Stimulated activated CD8-positive, alpha-beta memory T cell treated with anti-CD3 and anti-CD28 coated beads, Interleukin-15, amount 100 ng/mL, for 1 hour (primary cell): ENCODE results near the gene TENM3.
"Not testable (repeated sequence)": the region's sequence is repeated elsewhere in the genome, so short reads cannot be mapped to it uniquely, and the experiment has no call there.

Source experiments
- DNase-seq: peaks from one replicate; pipeline ENCODE4 v3.0.0-alpha.2; 2020; ENCODE audit warnings: low read depth

The TENM3 gene

GRCh38 chr4:182814065-182814464 lies 570.9 kb downstream of the TENM3 start:
- not testable (repeated sequence) for DNase-seq

- no peak for DNase-seq
These were observed 575.9 kb downstream of the TENM3 start for GRCh38 chr4:182818926-182819730.

DNA sequence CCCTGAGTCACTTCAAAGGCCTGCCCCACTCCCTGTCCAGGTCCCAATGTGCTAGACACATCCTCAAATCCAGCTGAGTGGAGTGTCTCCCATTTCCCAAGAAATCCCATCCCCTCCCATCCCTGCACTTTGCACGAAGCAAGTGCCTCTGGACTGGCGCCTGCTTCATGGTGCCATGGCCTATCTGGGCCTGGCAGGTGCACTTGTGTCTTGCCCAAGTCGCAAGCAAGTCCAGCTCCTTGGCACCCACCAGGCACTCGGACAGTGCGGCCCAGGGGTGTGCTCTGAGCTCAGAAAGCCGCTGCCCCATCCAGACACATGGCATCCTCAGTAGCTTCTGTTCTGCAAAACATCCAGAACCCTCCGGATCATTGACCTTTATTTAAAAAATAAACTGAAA lies 576.5 kb downstream of the TENM3 start:
- DNase-seq, result no peak

DNA sequence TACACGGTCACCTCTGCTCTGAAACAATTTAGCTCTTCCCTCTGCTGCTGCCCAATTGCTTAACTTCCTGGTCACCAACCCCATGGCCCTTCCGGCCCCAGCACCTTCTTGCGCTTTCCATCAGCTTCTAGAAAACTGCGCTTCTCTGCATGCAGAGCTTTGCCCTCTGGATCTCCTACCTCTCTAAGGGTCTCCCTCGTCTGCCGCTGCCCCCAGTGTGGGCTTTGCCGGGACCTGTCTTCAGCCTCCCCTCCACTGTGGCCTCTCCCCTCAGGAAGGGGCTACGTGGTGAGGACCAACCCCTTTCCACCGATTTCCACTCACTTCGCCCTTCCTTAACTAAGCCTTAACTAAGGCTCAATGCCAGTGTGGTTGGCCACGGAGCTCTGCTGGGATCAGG lies 579.4 kb downstream of the TENM3 start:
- no peak for DNase-seq

DNA sequence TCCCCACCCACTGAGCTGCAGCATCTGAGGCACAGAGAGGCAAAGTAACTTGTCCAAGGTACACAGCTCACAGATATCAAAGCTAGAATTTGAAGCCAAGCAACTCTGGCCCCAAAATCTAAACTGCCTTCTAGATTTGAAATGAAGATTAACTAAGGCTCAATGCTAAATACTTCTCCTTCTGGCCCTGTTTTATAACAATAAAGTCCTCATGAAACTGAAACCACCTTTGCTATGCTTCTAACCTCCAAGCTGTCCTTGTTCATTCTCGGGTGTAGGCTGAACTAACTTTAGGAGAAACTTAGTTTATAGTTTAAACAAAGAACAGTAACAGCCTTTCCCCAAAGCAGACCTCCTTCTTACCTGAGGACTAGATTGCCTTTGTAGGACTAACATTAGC lies 580.4 kb downstream of the TENM3 start:
- no peak for DNase-seq

- no peak for DNase-seq
These were observed 581.8 kb downstream of the TENM3 start for GRCh38 chr4:182825003-182825402.

DNA sequence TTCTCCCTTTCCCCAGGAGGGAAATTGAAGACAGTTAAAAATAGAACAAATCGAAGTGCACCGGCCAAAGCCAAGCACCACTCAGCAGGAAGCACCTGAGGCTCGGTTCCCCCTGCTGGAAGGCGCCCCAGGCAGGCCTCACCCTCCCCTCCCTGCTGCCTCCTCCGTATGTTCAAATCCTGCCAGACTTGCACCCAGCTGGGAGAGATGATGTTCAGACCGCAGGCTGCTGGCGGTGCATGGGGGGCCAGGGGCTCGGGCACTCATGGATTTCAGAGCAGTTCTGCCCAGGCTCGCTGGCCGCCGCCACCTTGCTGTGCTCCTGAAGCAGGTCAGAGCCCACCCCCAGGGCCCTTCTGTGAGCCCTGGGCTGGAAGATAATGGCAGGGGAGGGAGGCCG lies 582.6 kb downstream of the TENM3 start:
- no peak for DNase-seq

GRCh38 chr4:182826391-182826790 lies 583.2 kb downstream of the TENM3 start:
- DNase-seq, result no peak

DNA sequence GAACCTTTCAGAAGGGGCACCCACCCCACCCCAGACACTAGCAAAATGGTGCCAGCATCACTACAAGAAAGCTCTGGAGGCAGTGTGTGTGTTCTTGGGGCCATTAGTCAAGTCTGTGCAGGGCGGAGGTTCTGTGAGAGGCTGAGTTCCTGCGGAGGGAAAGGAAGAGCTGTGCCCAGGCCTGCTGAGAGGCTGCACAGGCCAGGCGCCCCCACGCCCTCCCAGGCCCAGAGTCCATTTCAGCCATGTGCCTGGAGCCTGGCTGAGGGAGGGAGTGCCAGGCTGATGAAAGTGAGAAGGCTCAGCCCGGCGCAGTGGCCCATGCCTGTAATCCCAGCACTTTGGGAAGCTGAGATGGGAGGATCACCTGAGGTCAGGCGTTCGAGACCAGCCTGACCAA lies 584.0 kb downstream of the TENM3 start:
- no peak for DNase-seq

DNA sequence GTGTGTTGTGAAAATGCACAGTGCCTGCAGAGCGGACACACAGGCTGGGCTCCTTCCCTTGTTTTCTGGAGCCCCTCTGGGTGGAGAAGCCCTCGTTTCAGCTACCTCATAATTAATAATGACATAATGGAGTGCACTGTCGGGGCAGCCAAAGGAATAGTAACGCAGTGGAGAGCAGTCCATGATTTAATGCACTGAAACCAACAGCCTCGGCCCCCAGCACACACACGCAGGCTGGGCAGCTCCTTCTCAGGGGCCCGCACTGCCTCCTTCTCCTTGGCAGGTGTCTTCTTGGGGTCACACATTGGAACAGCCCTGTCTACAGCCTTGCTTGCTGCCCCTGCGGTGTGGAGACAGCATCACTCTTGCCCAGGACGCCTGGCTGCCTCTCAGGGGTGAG lies 584.8 kb downstream of the TENM3 start:
- no peak for DNase-seq

DNA sequence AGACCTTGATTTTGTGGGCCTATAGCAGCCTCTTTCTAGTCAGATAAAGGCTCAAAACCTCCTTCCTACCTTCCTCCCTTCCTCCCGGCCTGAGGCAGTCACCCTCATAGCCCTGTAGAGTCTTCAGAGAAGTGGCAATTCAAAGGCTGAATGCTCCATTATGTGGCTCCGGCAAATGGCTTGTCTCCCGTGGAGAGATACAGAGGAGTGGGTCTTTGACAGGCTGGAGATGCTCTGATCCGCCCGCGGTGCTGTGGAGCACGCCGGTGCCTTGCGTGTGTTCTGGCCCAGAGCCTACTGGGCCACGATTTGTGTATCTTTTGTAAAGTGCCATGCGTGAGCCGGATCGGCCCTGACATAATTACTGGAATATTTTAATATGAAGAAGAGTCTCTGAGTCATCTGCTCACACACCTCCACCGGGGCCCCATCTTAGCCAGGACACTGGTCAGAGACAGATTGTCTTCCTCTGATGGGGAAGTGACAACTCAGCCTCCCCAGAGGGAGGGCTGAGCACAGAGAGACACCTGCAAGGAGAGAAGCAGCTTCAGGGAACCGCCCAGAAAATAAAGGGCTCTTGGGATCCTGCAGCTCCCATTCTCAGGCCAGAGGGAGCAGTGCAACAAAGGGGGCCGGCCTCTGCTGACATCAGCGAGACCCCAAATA lies 585.3 kb downstream of the TENM3 start:
- no peak for DNase-seq

DNA sequence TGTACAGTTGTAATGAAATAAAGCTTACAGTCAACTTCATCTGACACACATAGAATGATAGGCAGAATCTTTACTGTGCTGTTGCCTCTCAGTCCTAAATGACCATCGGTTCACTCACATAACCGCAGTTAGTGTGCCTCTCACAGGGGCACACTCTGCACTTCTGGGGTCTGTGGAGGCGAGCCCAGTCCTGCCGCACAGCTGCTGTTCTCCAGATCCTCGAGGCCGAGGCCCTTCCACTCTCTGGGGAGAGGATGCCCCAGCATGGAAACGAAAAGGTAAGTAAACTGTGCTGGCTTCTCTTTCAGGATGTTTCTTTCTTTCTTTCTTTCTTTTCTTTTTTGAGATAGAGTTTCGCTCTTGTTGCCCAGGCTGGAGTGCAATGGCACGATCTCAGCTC lies 586.0 kb downstream of the TENM3 start:
- no peak for DNase-seq

GRCh38 chr4:182831376-182831775 lies 588.2 kb downstream of the TENM3 start:
- DNase-seq, result no peak

- DNase-seq, result no peak
These were observed 589.3 kb downstream of the TENM3 start for GRCh38 chr4:182832352-182833120.

DNA sequence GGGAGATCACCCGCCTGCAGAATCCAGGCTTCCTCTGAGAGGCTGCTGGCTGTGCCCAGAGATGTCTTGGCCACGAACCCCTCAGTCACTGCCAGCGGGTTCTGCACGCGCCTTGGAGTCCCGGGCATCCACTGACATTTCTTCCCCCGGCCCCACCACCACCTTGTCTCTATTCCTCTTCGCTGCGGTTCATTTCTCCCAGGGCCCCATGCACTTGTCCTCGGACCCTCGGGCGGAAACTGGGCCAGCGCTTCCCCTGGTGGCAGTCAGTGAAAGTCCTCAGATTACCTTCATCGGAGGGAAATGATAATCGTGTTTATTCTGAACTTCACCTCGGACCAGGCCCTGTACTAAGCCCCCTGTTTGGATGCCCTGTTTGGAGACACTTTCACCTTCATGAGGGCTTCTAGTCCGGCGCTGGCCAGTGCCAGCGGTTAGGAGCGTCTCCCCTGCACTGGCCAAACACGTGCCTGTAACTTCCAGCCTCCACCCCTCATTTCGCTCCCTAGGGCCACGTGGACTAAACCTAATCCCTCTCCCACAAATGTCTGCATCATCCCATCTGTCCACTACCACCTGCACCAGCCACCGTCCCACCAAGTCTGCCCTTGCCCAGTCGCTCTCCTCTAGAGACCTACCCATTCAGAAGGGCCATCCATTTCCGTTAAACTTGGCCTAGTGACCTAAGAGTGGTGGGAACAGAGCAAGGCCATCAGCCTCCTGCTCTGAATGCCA lies 592.0 kb downstream of the TENM3 start:
- DNase-seq, result no peak

- DNase-seq, result no peak
These were observed 594.6 kb downstream of the TENM3 start for GRCh38 chr4:182837831-182838230.

- DNase-seq, result no peak
These were observed 595.3 kb downstream of the TENM3 start for GRCh38 chr4:182838535-182838934.

GRCh38 chr4:182839256-182839655 lies 596.1 kb downstream of the TENM3 start:
- DNase-seq, result no peak

DNA sequence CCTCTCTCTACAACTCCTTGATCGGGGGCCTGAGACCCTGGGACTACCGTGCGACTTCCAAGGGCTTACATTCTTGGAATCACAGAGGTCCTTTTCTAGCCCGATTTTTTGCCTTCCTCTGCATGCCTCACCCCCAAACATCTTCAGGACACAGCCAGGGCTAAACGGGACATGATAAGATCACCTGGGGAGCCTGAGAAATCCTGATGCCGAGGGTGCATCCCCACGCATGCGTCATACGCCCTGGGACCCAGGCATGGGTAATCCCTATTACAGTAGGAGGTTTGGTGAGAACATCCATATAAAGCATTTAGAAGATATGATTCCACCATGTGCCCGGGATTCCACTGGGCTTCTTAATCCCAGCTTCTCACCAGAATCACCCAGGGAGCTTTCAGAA lies 596.9 kb downstream of the TENM3 start:
- no peak for DNase-seq

- DNase-seq, result no peak
These were observed 599.0 kb downstream of the TENM3 start for GRCh38 chr4:182842104-182842600.

DNA sequence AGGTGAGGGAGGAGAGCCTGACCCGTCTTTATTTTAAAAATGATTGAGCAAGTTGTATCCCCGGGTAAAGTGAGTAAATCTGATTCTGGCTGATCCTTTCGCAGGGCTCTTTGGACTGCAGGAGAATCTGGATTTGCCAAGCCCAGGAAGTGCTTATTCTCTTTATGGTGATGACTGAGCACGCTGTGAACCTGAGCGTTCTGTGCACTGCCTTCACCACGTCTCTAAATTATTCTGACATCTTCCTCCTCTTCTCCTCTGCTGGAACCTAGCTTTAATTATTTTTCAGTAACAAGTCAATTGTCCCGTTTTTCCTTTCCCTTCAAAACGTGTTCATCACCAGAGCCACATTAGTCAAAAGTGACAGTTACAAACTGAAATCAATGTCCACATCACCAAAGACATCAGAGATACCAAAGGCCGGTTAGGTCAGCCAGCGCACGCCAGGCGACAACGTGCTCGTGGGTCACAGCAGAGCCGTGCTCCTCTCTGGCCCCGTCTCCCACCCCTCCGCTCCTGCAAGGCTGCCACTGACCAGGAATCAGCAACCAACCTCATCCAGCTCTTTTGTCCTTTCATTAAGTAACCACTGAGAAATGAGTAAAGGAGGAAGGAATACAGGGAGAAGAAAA lies 599.7 kb downstream of the TENM3 start:
- no peak for DNase-seq
